Measurements from ENCODE around the gene SP110. TPM values are rescaled to one million over a fixed set of nuclear protein-coding genes. Genes with fewer than 3 reads are reported as not detected.
"Not testable (repeated sequence)": the region's sequence is repeated elsewhere in the genome, so short reads cannot be mapped to it uniquely, and the experiment has no call there.

SP110 gene
- polyA plus RNA-seq: 1 to 10 TPM; 6.0 to 7.2 TPM

DNA sequence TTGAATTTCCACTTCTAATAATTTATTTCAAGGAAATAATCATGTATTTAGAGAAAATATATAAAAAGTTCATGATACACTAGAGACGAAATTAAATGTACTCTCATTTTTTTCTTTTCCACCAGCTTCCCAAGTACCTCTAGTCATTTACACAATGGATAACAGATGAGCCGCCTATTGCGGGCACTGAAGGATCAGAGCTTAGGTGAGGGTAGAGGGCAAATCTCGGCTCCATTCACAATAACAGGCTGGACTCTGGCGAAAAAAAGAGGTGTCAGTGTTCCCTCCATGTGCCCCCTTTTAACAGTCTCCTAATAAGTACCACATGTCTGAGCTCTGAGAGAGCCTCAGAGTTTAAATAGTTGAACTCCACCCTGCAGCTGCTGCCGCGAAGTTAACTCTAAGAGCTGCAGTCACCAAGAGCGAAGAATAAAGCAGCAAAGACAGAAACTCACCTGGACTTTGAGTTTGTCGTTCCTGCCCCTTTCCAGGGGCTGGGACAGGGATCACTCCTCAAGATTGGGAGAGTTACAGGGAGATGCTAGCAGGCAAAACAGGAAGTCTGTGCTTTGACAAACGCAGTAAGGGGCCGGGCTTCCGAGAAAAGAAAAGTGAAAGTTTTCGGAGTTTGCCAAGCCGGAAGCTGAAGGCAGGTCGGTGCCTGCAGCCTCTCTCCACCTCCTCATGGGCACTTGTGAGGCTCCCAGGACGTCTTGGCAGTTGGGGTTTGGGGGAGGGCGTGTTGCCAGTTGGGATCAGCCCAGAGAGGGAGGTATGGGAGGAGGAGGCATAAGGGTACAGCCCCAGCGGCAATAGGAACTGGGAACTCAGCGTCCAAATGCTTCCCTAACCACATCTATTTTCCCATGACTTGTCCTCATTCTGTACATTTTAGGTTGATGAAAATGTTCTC lies at the start of gene SP110:
Gene SP110, minus strand, starts transcription at position 566 of the 913 bp plus-strand sequence. CDS start 3,057 bp downstream, outside the sequence.
- peaks cover 0 to under 1% of the 10 kb centered on the region in 2 donors for H3K36me3 ChIP-seq (ENCODE audit: control insufficient read depth in 2 of 2, insufficient read depth in 2 of 2, low read length in 1 of 2)
- peak within 1 kb of the TSS; percentile 53 to 79 for H3K4me3 ChIP-seq (ENCODE audit: low read depth in 1 of 2, low read length in 2 of 2)
- H3K27me3 ChIP-seq (ENCODE audit: control insufficient read depth in 1 of 2, insufficient read depth in 2 of 2, low read length in 2 of 2): no peaks in the 10 kb centered on the region
- WGBS, 2 donors: 0 to 2% methylated on average over 19 of the region's 19 CpGs
- peaks cover 0 to 5% of the 10 kb centered on the region in 2 donors for H3K4me1 ChIP-seq (ENCODE audit: control insufficient read depth in 2 of 2, insufficient read depth in 2 of 2, low read length in 1 of 2)
- peak within 1 kb of the TSS; percentile 60 to 87 for H3K27ac ChIP-seq (ENCODE audit: low read depth in 2 of 2, low read length in 1 of 2)
- H3K9me3 ChIP-seq (ENCODE audit: control insufficient read depth in 2 of 2, insufficient read depth in 1 of 2, low read depth in 1 of 2, low read length in 1 of 2): no peaks in the 10 kb centered on the region

DNA sequence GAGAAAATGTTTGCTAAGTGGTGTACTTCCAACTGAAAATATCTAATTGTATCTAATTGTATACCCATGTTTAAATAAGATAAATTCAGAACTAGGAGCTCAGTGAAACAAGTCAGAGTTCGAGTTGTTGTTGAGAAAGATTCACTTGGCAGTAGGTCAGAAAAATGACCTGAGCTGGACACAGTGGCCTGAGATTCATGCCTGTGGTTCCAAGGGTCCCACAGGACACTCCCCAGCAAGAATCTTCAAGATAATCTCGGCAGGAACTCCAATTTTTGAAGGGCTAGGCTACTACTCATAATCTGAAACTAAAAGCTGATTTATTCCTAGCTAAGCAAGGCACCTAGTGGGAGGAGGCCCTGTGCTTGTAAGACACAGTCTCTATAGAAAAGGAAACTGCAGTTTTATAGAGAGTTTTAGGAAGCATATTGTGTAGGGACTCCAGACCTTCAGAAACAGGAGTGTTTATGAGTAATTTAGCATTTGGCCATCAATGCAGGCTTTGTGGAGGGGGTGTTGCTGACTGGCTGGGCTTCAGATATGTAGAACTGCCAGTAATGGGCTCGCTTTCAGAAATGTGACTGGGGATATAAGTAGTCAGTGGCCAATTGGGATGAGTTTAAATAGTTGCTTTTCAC lies 48.9 kb upstream of the SP110 start:
- Histone ChIP-seq H3K4me3 (ENCODE audit: low read depth in 1 of 2, low read length in 2 of 2) (no peak overlapping the region), H3K9me3 (ENCODE audit: control insufficient read depth in 2 of 2, insufficient read depth in 1 of 2, low read depth in 1 of 2, low read length in 1 of 2) (no peaks in the 10 kb centered on the region), H3K27ac (ENCODE audit: low read depth in 2 of 2, low read length in 1 of 2) (no peak overlapping the region), H3K27me3 (ENCODE audit: control insufficient read depth in 1 of 2, insufficient read depth in 2 of 2, low read length in 2 of 2) (no peaks in the 10 kb centered on the region), H3K4me1 (ENCODE audit: control insufficient read depth in 2 of 2, insufficient read depth in 2 of 2, low read length in 1 of 2) (peaks cover 2 to 3% of the 10 kb centered on the region in 2 donors), H3K36me3 (ENCODE audit: control insufficient read depth in 2 of 2, insufficient read depth in 2 of 2, low read length in 1 of 2) (no peaks in the 10 kb centered on the region)
- WGBS, 2 donors: 62 to 64% methylated on average over 3 of the region's 3 CpGs

GRCh38 chr2:230267556-230267955 lies 47.8 kb upstream of the SP110 start:
- H3K4me1 ChIP-seq (ENCODE audit: control insufficient read depth in 2 of 2, insufficient read depth in 2 of 2, low read length in 1 of 2): peaks cover 2 to 3% of the 10 kb centered on the region in 2 donors
- no peaks in the 10 kb centered on the region for H3K9me3 ChIP-seq (ENCODE audit: control insufficient read depth in 2 of 2, insufficient read depth in 1 of 2, low read depth in 1 of 2, low read length in 1 of 2)
- H3K27ac ChIP-seq (ENCODE audit: low read depth in 2 of 2, low read length in 1 of 2): no peak overlapping the region
- no peaks in the 10 kb centered on the region for H3K36me3 ChIP-seq (ENCODE audit: control insufficient read depth in 2 of 2, insufficient read depth in 2 of 2, low read length in 1 of 2)
- no peak overlapping the region for H3K4me3 ChIP-seq (ENCODE audit: low read depth in 1 of 2, low read length in 2 of 2)
- no peaks in the 10 kb centered on the region for H3K27me3 ChIP-seq (ENCODE audit: control insufficient read depth in 1 of 2, insufficient read depth in 2 of 2, low read length in 2 of 2)
- WGBS, 2 donors: 73 to 76% methylated on average over 3 of the region's 3 CpGs

DNA sequence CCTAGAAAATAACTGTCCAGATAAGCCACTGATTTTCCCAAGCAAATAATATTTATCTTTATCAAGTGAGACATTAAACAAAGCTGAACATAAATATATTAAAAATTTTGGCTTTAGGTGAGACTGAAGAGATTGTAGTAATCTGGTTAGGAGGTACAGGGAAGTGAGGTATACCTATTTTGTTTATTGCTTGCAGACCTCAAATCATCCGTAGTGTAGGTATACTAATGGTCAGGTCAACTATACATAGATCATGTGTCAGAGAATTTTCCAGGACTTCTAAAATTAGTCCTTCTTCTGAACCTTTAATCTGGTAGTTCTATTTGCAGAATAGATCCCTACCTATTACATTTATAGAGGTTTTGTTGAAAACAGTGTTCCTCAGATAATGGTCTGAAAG lies 47.3 kb upstream of the SP110 start:
- WGBS, 2 donors: 86 to 97% methylated on average over 1 of the region's 1 CpG
- H3K4me1 ChIP-seq (ENCODE audit: control insufficient read depth in 2 of 2, insufficient read depth in 2 of 2, low read length in 1 of 2): peaks cover 2 to 3% of the 10 kb centered on the region in 2 donors
- H3K4me3 ChIP-seq (ENCODE audit: low read depth in 1 of 2, low read length in 2 of 2): no peak overlapping the region
- no peaks in the 10 kb centered on the region for H3K36me3 ChIP-seq (ENCODE audit: control insufficient read depth in 2 of 2, insufficient read depth in 2 of 2, low read length in 1 of 2)
- no peaks in the 10 kb centered on the region for H3K27me3 ChIP-seq (ENCODE audit: control insufficient read depth in 1 of 2, insufficient read depth in 2 of 2, low read length in 2 of 2)
- H3K9me3 ChIP-seq (ENCODE audit: control insufficient read depth in 2 of 2, insufficient read depth in 1 of 2, low read depth in 1 of 2, low read length in 1 of 2): no peaks in the 10 kb centered on the region
- no peak overlapping the region for H3K27ac ChIP-seq (ENCODE audit: low read depth in 2 of 2, low read length in 1 of 2)

GRCh38 chr2:230266638-230267037 lies 46.9 kb upstream of the SP110 start:
- Histone ChIP-seq H3K4me1 (ENCODE audit: control insufficient read depth in 2 of 2, insufficient read depth in 2 of 2, low read length in 1 of 2) (peaks cover 2 to 3% of the 10 kb centered on the region in 2 donors), H3K4me3 (ENCODE audit: low read depth in 1 of 2, low read length in 2 of 2) (no peak overlapping the region), H3K27ac (ENCODE audit: low read depth in 2 of 2, low read length in 1 of 2) (no peak overlapping the region), H3K27me3 (ENCODE audit: control insufficient read depth in 1 of 2, insufficient read depth in 2 of 2, low read length in 2 of 2) (no peaks in the 10 kb centered on the region), H3K9me3 (ENCODE audit: control insufficient read depth in 2 of 2, insufficient read depth in 1 of 2, low read depth in 1 of 2, low read length in 1 of 2) (no peaks in the 10 kb centered on the region), H3K36me3 (ENCODE audit: control insufficient read depth in 2 of 2, insufficient read depth in 2 of 2, low read length in 1 of 2) (no peaks in the 10 kb centered on the region)
- WGBS, 2 donors: 86 to 90% methylated on average over 4 of the region's 4 CpGs

GRCh38 chr2:230264945-230265344 lies 45.2 kb upstream of the SP110 start:
- 51% methylated on average over 4 of the region's 4 CpGs for WGBS, 2 donors
- H3K27me3 ChIP-seq (ENCODE audit: control insufficient read depth in 1 of 2, insufficient read depth in 2 of 2, low read length in 2 of 2); H3K4me3 ChIP-seq (ENCODE audit: low read depth in 1 of 2, low read length in 2 of 2); H3K4me1 ChIP-seq (ENCODE audit: control insufficient read depth in 2 of 2, insufficient read depth in 2 of 2, low read length in 1 of 2); H3K36me3 ChIP-seq (ENCODE audit: control insufficient read depth in 2 of 2, insufficient read depth in 2 of 2, low read length in 1 of 2); H3K27ac ChIP-seq (ENCODE audit: low read depth in 2 of 2, low read length in 1 of 2); H3K9me3 ChIP-seq (ENCODE audit: control insufficient read depth in 2 of 2, insufficient read depth in 1 of 2, low read depth in 1 of 2, low read length in 1 of 2): not testable (repeated sequence)

GRCh38 chr2:230262246-230262645 lies 42.5 kb upstream of the SP110 start:
- peaks cover 2 to 3% of the 10 kb centered on the region in 2 donors for H3K4me1 ChIP-seq (ENCODE audit: control insufficient read depth in 2 of 2, insufficient read depth in 2 of 2, low read length in 1 of 2)
- H3K36me3 ChIP-seq (ENCODE audit: control insufficient read depth in 2 of 2, insufficient read depth in 2 of 2, low read length in 1 of 2): no peaks in the 10 kb centered on the region
- WGBS, 2 donors: 72 to 80% methylated on average over 5 of the region's 5 CpGs
- no peaks in the 10 kb centered on the region for H3K27me3 ChIP-seq (ENCODE audit: control insufficient read depth in 1 of 2, insufficient read depth in 2 of 2, low read length in 2 of 2)
- H3K4me3 ChIP-seq (ENCODE audit: low read depth in 1 of 2, low read length in 2 of 2): no peak overlapping the region
- no peak overlapping the region for H3K27ac ChIP-seq (ENCODE audit: low read depth in 2 of 2, low read length in 1 of 2)
- H3K9me3 ChIP-seq (ENCODE audit: control insufficient read depth in 2 of 2, insufficient read depth in 1 of 2, low read depth in 1 of 2, low read length in 1 of 2): no peaks in the 10 kb centered on the region

DNA sequence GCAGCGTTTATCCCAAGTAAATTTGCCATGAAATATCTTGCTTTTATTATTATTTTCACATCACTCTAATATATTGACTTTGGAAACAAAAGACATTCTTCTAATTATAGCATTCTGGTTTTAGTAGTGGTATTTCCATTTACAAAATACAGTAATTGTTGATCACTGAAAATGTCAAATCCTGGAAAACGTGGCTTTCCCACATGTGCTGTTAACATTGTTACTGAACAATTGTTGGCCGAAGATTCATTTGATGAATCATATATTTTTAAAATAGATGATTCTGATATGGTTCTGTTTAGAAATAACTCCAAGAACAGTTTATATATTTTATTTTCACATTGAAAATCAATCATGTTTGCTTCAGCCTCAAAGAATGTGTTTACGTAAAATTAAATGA lies 38.7 kb upstream of the SP110 start:
- Histone ChIP-seq H3K4me3 (ENCODE audit: low read depth in 1 of 2, low read length in 2 of 2) (no peak overlapping the region), H3K4me1 (ENCODE audit: control insufficient read depth in 2 of 2, insufficient read depth in 2 of 2, low read length in 1 of 2) (no peaks in the 10 kb centered on the region), H3K36me3 (ENCODE audit: control insufficient read depth in 2 of 2, insufficient read depth in 2 of 2, low read length in 1 of 2) (no peaks in the 10 kb centered on the region), H3K9me3 (ENCODE audit: control insufficient read depth in 2 of 2, insufficient read depth in 1 of 2, low read depth in 1 of 2, low read length in 1 of 2) (no peaks in the 10 kb centered on the region), H3K27ac (ENCODE audit: low read depth in 2 of 2, low read length in 1 of 2) (no peak overlapping the region), H3K27me3 (ENCODE audit: control insufficient read depth in 1 of 2, insufficient read depth in 2 of 2, low read length in 2 of 2) (no peaks in the 10 kb centered on the region)
- 64 to 65% methylated on average over 4 of the region's 4 CpGs for WGBS, 2 donors

DNA sequence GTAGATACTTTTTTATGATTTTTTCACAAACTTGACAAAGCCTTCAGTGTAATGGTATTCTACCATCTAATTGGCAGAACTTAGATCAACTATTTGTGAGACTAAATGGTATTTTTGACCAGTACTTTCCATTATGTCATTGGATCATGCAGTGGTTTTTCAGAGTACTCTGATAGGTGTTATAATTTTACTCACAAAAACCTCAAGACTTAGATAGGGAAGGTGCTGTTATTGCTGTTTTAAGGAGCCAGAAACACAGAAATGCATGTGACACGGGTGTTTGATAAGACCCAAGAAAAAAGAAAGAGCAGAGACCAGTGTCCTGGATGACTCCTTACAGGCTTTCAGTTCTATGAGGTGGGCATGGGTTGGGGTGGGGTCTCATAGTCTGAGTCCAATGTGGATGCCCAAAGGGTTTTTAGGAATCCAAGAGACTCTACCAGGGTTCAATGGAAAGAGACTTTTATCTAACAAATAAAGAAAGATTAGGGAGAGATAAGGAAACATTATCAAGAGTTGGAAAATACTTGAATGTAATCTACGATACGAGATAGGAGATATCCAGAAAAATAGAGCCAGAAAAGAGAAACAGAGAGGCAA lies 37.0 kb upstream of the SP110 start:
- H3K4me1 ChIP-seq (ENCODE audit: control insufficient read depth in 2 of 2, insufficient read depth in 2 of 2, low read length in 1 of 2): no peaks in the 10 kb centered on the region
- H3K4me3 ChIP-seq (ENCODE audit: low read depth in 1 of 2, low read length in 2 of 2): no peak overlapping the region
- no peaks in the 10 kb centered on the region for H3K36me3 ChIP-seq (ENCODE audit: control insufficient read depth in 2 of 2, insufficient read depth in 2 of 2, low read length in 1 of 2)
- H3K27me3 ChIP-seq (ENCODE audit: control insufficient read depth in 1 of 2, insufficient read depth in 2 of 2, low read length in 2 of 2): no peaks in the 10 kb centered on the region
- WGBS, 2 donors: 76 to 86% methylated on average over 3 of the region's 3 CpGs
- H3K27ac ChIP-seq (ENCODE audit: low read depth in 2 of 2, low read length in 1 of 2): no peak overlapping the region
- no peaks in the 10 kb centered on the region for H3K9me3 ChIP-seq (ENCODE audit: control insufficient read depth in 2 of 2, insufficient read depth in 1 of 2, low read depth in 1 of 2, low read length in 1 of 2)
